Neural crest cell (in vitro differentiated cells): ENCODE results near the gene CENPP. TPM values are rescaled to one million over a fixed set of nuclear protein-coding genes. Genes with fewer than 3 reads are reported as not detected.
A peak's percentile ranks its signal among the peaks of the same experiment; 100 is the strongest.

Experiments used
- DNase-seq: peaks from one replicate; pipeline ENCODE4 v3.0.0; 2021; ENCODE audit warnings: low read depth, mixed read lengths, low spot score
- H3K27ac Mint-ChIP-seq: one replicate; pipeline ENCODE4 v1.8.0; 2021; ENCODE audit warnings: mild to moderate bottlenecking, mixed read lengths; ENCODE audit not compliant: unreplicated experiment
- H3K27me3 Mint-ChIP-seq: 2 replicates; pipeline ENCODE4 v1.8.0; 2021; ENCODE audit warnings: low read depth, mild to moderate bottlenecking, mixed read lengths
- H3K36me3 Mint-ChIP-seq: 2 replicates; pipeline ENCODE4 v1.8.0; 2021; ENCODE audit warnings: low read depth, mild to moderate bottlenecking, mixed read lengths
- H3K4me1 Mint-ChIP-seq: 2 replicates; pipeline ENCODE4 v1.8.0; 2021; ENCODE audit warnings: mixed read lengths
- H3K4me3 Mint-ChIP-seq: one replicate; pipeline ENCODE4 v1.8.0; 2021; ENCODE audit warnings: mild to moderate bottlenecking, mixed read lengths
- H3K9me3 Mint-ChIP-seq: 2 replicates; pipeline ENCODE4 v1.8.0; 2021; ENCODE audit warnings: mixed read lengths
- microRNA-seq: library from miRNA; unstranded; fragments of <30 nt; microRNA quantifications from one replicate; pipeline ENCODE4, GENCODE V29; 2020
- total RNA-seq: library from RNA; stranded (reverse); gene quantifications from 2 replicates; pipeline ENCODE4 v1.2.1, GENCODE V29; 2021
- TF ChIP-seq, protein P1 (sequence below): fragments of 200-600 bp; sonication (generic); conservative IDR thresholded peaks from 2 replicates; pipeline ENCODE4 v1.5.0; 2021; ENCODE audit warnings: antibody characterized with exemption, mild to moderate bottlenecking

Gene CENPP
- total RNA-seq, 1 donor from 2014 or later, result 15.7 TPM

GRCh38 chr9:92669527-92669889, 343.8 kb downstream of the CENPP start:
- H3K36me3 Mint-ChIP-seq, result no peaks in the 10 kb centered on the region
- H3K27me3 Mint-ChIP-seq, result no peaks in the 10 kb centered on the region
- DNase-seq, result no peak
- no peak overlapping the region for H3K27ac Mint-ChIP-seq
- peaks cover 34% of the 10 kb centered on the region for H3K4me1 Mint-ChIP-seq
- H3K9me3 Mint-ChIP-seq, result no peaks in the 10 kb centered on the region
- peak overlapping the region; percentile 87 for H3K4me3 Mint-ChIP-seq
- TF ChIP-seq, protein P1, sequence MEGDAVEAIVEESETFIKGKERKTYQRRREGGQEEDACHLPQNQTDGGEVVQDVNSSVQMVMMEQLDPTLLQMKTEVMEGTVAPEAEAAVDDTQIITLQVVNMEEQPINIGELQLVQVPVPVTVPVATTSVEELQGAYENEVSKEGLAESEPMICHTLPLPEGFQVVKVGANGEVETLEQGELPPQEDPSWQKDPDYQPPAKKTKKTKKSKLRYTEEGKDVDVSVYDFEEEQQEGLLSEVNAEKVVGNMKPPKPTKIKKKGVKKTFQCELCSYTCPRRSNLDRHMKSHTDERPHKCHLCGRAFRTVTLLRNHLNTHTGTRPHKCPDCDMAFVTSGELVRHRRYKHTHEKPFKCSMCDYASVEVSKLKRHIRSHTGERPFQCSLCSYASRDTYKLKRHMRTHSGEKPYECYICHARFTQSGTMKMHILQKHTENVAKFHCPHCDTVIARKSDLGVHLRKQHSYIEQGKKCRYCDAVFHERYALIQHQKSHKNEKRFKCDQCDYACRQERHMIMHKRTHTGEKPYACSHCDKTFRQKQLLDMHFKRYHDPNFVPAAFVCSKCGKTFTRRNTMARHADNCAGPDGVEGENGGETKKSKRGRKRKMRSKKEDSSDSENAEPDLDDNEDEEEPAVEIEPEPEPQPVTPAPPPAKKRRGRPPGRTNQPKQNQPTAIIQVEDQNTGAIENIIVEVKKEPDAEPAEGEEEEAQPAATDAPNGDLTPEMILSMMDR, result no peak

Small RNA genes within 50 kb of the gene (microRNA-seq; reads per million reads assigned to microRNA genes)
- 5.3 reads per million for gene MIR3651
- not detected for gene MIR4670

Other genes with a start within 250 kb of the CENPP start
- gene SPTLC1, start 210.5 kb upstream of the CENPP start, total RNA-seq, result 50.2 and 51.8 TPM in 2 replicates
- gene IARS1, start 32.3 kb upstream of the CENPP start, total RNA-seq, result 169 and 170 TPM in 2 replicates
- gene NOL8, start 603 bp upstream of the CENPP start, total RNA-seq, result 38.6 and 40.1 TPM in 2 replicates
- gene OGN, start 78.6 kb downstream of the CENPP start, total RNA-seq, result not detected in 2 replicates
- not detected in 2 replicates for gene OMD, start 98.5 kb downstream of the CENPP start, total RNA-seq
- not detected in 2 replicates for gene ASPN, start 156.6 kb downstream of the CENPP start, total RNA-seq
- not detected in 2 replicates for gene ECM2, start 210.0 kb downstream of the CENPP start, total RNA-seq